GM23248 (cell line): ENCODE data around the gene PRDM10.

Experiments
- EZH2 ChIP-seq: fragments of 200-600 bp; sonication (generic); IDR thresholded peaks from 2 replicates; pipeline ENCODE4 v1.6.1; 2018; ENCODE audit warnings: antibody characterized with exemption, mild to moderate bottlenecking; ENCODE audit not compliant: insufficient read depth, poor library complexity, severe bottlenecking
- EZH2phosphoT487 ChIP-seq: fragments of 200-600 bp; sonication (generic); IDR thresholded peaks from 2 replicates; pipeline ENCODE4 v1.6.1; 2018; ENCODE audit warnings: antibody characterized with exemption, moderate library complexity, mild to moderate bottlenecking, low read depth; ENCODE audit not compliant: insufficient read depth

- TF ChIP-seq EZH2phosphoT487, result no peak
- TF ChIP-seq EZH2, result no peak
Measured at GRCh38 chr11:129930296-129930695, 72.3 kb downstream of the PRDM10 start.
